H1 (cell line): Measurements from ENCODE around the gene MVD.

Experiments used
- EP300 ChIP-seq, 2 experiments: IDR thresholded peaks; 1 replicate in 1 of 2; 2 replicates in 1 of 2; pipeline ENCODE4 v1.6.1; 2011 to 2012; ENCODE audit warnings: low read depth in 2 of 2, low read length in 2 of 2, mild to moderate bottlenecking in 2 of 2, borderline replicate concordance in 1 of 2, inconsistent platforms in 1 of 2, moderate library complexity in 1 of 2
- EZH2 ChIP-seq: fragments of 200-600 bp; sonication (generic); IDR thresholded peaks from 2 replicates; pipeline ENCODE4 v1.7.1; 2012; ENCODE audit warnings: low read depth, mild to moderate bottlenecking, moderate library complexity, low read length, inconsistent platforms; ENCODE audit not compliant: severe bottlenecking
- FOSL1 ChIP-seq: IDR thresholded peaks from 2 replicates; pipeline ENCODE4 v1.6.1; 2011; ENCODE audit warnings: mild to moderate bottlenecking, low read depth, low read length, moderate library complexity; ENCODE audit not compliant: insufficient read depth
- HDAC2 ChIP-seq, 2 experiments: fragments of 300-600 bp in 1 of 2; sonication (generic) in 1 of 2; IDR thresholded peaks; 2 replicates each; pipeline ENCODE4 v1.6.1; 2011 to 2012; ENCODE audit warnings: low read depth in 2 of 2, low read length in 2 of 2, mild to moderate bottlenecking in 2 of 2, moderate library complexity in 2 of 2, borderline replicate concordance in 1 of 2, inconsistent platforms in 1 of 2
- JUN ChIP-seq: IDR thresholded peaks from 2 replicates; pipeline ENCODE4 v1.6.1; 2011; ENCODE audit warnings: low read depth, mild to moderate bottlenecking, improper control_type of control experiment, low read length
- NRF1 ChIP-seq: IDR thresholded peaks from 2 replicates; pipeline ENCODE4 v1.6.1; 2011; ENCODE audit warnings: mild to moderate bottlenecking, low read depth, low read length, improper control_type of control experiment
- POLR2AphosphoS5 ChIP-seq: IDR thresholded peaks from 2 replicates; pipeline ENCODE4 v1.6.1; 2011; ENCODE audit warnings: low read depth, low read length
- SIN3A ChIP-seq, 2 experiments: IDR thresholded peaks in 1 of 2; conservative IDR thresholded peaks in 1 of 2; 2 replicates each; pipeline ENCODE4 v1.6.1; 2011 to 2012; ENCODE audit warnings: low read length in 2 of 2, improper control_type of control experiment in 1 of 2, low read depth in 1 of 2, mild to moderate bottlenecking in 1 of 2
- YY1 ChIP-seq: IDR thresholded peaks from 2 replicates; pipeline ENCODE4 v1.6.1; 2011; ENCODE audit warnings: low read depth, mild to moderate bottlenecking, low read length
- TF ChIP-seq, protein P1 (sequence below): IDR thresholded peaks from 2 replicates; pipeline ENCODE4 v1.6.1; 2011; ENCODE audit warnings: low read depth, mild to moderate bottlenecking, low read length; ENCODE audit not compliant: insufficient read depth
- TF ChIP-seq, protein P2 (sequence below), 3 experiments: IDR thresholded peaks; 1 replicate in 2 of 3; 2 replicates in 1 of 3; pipeline versions ENCODE4 v1.5.1 to v1.6.1; 2011; ENCODE audit warnings: low read length in 3 of 3, mild to moderate bottlenecking in 3 of 3, inconsistent platforms in 2 of 3, low read depth in 1 of 3, moderate library complexity in 1 of 3; ENCODE audit not compliant: insufficient read depth in 1 of 3; ENCODE audit errors: control extremely low read depth in 1 of 3
- TF ChIP-seq, protein P3 (sequence below): IDR thresholded peaks from 2 replicates; pipeline ENCODE4 v1.6.1; 2012; ENCODE audit warnings: low read length, inconsistent platforms
- TF ChIP-seq, protein P4 (sequence below): IDR thresholded peaks from 2 replicates; pipeline ENCODE4 v1.6.1; 2012; ENCODE audit warnings: inconsistent platforms

DNA sequence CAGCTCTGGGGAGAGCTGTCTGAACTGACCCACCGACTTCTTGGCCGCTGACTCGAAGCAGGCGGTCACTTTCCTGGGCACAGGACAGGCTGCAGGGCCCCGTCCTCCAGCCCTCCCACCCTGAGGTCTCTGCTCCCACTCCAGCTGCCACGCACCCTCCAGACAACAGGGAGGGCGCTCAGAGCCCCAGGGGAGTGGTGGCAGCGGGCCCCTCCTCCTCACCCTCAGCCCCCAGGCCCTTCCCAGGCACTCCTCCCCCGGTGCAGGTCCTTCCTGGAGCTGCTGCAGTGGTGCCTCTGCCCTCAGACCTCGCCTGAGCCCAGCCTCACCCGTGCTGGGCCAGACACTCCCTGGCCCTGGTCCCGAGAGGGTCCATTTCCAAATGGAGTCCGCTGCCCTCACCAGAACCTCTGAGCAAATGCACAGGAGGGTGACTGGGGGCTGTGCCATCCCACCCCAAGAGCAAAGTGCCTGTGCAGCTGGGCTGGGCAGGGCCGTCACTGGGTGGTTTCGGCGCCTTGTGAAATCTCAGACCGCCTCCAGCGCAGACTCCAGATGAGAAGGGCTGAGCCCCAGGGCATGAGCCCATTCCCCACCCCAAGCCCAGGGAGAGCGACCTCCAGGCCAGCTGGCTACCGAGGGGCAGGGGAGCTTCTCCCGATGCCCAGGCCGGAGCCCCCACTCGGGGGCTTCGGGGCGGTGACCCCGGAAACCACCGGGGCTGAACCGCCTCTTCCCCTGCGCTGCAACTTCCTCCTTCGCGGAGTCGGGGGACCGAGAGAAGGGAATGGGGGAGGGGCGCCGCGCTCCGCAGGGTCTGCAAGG, 12.8 kb downstream of the MVD start:
- TF ChIP-seq, protein P1, sequence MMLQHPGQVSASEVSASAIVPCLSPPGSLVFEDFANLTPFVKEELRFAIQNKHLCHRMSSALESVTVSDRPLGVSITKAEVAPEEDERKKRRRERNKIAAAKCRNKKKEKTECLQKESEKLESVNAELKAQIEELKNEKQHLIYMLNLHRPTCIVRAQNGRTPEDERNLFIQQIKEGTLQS, result no peak
- TF ChIP-seq, protein P2, sequence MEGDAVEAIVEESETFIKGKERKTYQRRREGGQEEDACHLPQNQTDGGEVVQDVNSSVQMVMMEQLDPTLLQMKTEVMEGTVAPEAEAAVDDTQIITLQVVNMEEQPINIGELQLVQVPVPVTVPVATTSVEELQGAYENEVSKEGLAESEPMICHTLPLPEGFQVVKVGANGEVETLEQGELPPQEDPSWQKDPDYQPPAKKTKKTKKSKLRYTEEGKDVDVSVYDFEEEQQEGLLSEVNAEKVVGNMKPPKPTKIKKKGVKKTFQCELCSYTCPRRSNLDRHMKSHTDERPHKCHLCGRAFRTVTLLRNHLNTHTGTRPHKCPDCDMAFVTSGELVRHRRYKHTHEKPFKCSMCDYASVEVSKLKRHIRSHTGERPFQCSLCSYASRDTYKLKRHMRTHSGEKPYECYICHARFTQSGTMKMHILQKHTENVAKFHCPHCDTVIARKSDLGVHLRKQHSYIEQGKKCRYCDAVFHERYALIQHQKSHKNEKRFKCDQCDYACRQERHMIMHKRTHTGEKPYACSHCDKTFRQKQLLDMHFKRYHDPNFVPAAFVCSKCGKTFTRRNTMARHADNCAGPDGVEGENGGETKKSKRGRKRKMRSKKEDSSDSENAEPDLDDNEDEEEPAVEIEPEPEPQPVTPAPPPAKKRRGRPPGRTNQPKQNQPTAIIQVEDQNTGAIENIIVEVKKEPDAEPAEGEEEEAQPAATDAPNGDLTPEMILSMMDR (IDR thresholded peaks at IDR 0.05; ENCODE audit: control extremely low read depth in 1 of 3, insufficient read depth in 1 of 3, low read depth in 1 of 3, low read length in 3 of 3), result no peak
- TF ChIP-seq NRF1 (0 out of 2 replicates have a peak, but pooled peaks have one; percentile 0), HDAC2 (IDR thresholded peaks at IDR 0.05; ENCODE audit: borderline replicate concordance in 1 of 2, low read depth in 2 of 2, low read length in 2 of 2) (0 out of 4 replicates have a peak, but pooled peaks of 1 of the 2 experiments have one; percentile 4), EP300 (IDR thresholded peaks at IDR 0.05; ENCODE audit: borderline replicate concordance in 1 of 2, low read depth in 2 of 2, low read length in 2 of 2) (no peak), SIN3A (conservative IDR thresholded peaks at IDR 0.05 in 1 of 2, IDR thresholded peaks at IDR 0.05 in 1 of 2; ENCODE audit: low read depth in 1 of 2, low read length in 2 of 2) (no peak), JUN (no peak), EZH2 (no peak), POLR2AphosphoS5 (no peak), YY1 (no peak), FOSL1 (no peak)
- TF ChIP-seq, protein P3, sequence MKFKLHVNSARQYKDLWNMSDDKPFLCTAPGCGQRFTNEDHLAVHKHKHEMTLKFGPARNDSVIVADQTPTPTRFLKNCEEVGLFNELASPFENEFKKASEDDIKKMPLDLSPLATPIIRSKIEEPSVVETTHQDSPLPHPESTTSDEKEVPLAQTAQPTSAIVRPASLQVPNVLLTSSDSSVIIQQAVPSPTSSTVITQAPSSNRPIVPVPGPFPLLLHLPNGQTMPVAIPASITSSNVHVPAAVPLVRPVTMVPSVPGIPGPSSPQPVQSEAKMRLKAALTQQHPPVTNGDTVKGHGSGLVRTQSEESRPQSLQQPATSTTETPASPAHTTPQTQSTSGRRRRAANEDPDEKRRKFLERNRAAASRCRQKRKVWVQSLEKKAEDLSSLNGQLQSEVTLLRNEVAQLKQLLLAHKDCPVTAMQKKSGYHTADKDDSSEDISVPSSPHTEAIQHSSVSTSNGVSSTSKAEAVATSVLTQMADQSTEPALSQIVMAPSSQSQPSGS, result no peak
- TF ChIP-seq, protein P4, sequence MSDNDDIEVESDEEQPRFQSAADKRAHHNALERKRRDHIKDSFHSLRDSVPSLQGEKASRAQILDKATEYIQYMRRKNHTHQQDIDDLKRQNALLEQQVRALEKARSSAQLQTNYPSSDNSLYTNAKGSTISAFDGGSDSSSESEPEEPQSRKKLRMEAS, result no peak
